Fibroblast of mammary gland (primary cell): Measurements from ENCODE around the gene DPAGT1.
"Not testable (repeated sequence)": the region's sequence is repeated elsewhere in the genome, so short reads cannot be mapped to it uniquely, and the experiment has no call there.

Experiments
- DNase-seq: peaks from one replicate; pipeline ENCODE4 v3.0.0-alpha.2; 2010; ENCODE audit warnings: low read depth
- H3K4me3 ChIP-seq: 2 replicates; pipeline ENCODE4 v1.5.1; 2011; ENCODE audit warnings: low read depth, mild to moderate bottlenecking, low read length, moderate library complexity; ENCODE audit not compliant: control insufficient read depth
- TF ChIP-seq, protein P1 (sequence below): conservative IDR thresholded peaks from 2 replicates; pipeline ENCODE4 v1.5.1; 2011; ENCODE audit warnings: low read depth, low read length, inconsistent platforms; ENCODE audit not compliant: control insufficient read depth, insufficient read depth

The DPAGT1 gene

DNA sequence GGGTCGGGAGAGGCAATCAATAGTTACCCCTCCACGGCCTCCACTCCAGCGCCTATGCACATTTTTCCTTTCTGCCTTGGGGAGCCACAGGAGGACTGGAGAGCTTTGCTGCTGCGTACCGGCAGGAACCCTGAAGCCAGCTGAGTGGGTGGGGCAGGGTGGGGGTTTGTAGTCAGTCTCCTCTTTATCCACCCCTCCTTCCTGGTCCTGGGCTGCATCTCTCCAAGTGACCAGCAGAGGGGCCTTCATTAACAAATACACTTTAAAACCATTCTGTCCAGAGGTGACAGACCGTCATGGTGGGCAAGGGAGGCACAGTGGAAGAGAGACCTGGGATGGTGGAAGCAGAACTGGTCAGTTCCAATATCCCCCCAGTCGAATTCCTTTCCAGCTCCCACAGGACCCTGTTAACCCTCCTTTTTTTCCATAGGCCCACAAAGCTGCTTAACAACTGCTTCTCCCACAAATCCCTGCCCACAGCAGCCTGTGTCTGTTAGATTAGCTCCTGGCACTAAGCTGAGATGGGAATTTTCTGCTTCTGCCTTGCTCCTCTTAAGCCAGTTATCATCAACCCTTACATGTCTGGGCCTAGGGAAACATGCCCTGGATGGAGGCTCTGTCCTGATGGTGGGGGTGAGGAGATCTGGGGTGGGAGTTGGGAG lies 43.3 kb upstream of the DPAGT1 start:
- peak; percentile 70 for DNase-seq
- TF ChIP-seq, protein P1, sequence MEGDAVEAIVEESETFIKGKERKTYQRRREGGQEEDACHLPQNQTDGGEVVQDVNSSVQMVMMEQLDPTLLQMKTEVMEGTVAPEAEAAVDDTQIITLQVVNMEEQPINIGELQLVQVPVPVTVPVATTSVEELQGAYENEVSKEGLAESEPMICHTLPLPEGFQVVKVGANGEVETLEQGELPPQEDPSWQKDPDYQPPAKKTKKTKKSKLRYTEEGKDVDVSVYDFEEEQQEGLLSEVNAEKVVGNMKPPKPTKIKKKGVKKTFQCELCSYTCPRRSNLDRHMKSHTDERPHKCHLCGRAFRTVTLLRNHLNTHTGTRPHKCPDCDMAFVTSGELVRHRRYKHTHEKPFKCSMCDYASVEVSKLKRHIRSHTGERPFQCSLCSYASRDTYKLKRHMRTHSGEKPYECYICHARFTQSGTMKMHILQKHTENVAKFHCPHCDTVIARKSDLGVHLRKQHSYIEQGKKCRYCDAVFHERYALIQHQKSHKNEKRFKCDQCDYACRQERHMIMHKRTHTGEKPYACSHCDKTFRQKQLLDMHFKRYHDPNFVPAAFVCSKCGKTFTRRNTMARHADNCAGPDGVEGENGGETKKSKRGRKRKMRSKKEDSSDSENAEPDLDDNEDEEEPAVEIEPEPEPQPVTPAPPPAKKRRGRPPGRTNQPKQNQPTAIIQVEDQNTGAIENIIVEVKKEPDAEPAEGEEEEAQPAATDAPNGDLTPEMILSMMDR = peak; percentile 56
- no peak overlapping the region for H3K4me3 ChIP-seq

DNA sequence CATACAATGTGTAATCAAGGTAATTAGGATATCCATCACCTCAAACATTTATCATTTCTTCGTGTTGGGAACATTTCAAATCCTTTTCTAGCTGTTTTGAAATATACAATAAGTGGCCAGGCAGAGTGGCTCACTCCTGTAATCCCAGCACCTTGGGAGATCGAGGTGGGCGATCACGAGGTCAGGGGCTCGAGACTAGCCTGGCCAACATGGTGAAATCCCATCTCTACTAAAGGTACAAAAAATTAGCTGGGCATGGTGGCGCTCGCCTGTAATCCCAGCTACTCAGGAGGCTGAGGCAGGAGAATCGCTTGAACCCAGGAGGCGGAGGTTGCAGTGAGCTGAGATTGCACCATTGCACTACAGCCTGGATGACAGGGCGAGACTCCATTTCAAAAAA lies 37.6 kb upstream of the DPAGT1 start:
- H3K4me3 ChIP-seq, DNase-seq: not testable (repeated sequence)

DNA sequence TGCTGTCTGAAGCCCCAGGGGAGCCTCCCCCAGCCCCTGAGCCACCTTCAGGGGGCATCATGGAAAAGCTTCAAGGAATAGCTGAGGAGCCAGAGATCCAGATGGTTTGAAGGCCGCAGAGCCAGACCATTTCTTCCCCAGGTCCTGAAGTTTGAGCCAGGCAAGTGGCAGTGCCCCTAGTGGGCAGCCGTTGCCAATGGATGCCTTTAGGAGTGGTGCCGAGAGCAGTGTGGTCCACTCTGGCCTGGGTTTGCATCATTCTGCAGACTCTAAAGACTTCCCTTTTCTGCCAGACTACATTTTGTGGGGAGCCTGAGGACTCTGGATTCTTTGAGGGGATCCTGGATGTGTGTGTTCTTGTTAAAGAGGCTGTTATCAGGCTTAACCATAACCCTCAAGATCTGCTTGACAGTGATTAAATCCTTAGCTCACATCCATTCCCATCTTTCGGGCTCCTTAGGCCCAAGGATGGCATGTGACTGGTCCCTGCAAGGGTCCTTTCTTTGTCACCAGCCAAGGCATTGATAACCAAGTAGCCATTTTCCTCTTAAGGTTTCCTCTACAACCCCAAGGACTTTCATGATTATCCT lies 32.8 kb upstream of the DPAGT1 start:
- no peak for DNase-seq
- TF ChIP-seq, protein P1 = peak; percentile 48
- H3K4me3 ChIP-seq = no peak overlapping the region

DNA sequence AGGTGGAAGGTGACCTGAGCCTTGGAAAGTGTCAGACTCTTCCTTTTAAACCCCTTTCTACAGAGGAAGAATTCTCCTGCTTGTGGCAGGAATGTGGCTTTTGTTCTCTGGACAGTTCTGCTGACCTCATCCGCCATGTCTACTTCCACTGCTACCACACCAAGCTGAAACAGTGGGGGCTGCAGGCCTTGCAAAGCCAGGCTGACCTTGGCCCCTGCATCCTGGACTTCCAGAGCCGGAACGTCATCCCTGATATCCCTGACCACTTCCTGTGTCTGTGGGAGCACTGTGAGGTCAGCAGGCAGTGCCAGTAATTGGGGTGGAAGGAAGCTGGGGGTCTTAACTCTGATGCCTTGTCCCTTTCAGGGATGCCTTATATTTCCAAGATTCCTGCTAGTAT lies 29.0 kb upstream of the DPAGT1 start:
- H3K4me3 ChIP-seq = no peak overlapping the region
- TF ChIP-seq, protein P1 = no peak
- peak; percentile 11 for DNase-seq

DNA sequence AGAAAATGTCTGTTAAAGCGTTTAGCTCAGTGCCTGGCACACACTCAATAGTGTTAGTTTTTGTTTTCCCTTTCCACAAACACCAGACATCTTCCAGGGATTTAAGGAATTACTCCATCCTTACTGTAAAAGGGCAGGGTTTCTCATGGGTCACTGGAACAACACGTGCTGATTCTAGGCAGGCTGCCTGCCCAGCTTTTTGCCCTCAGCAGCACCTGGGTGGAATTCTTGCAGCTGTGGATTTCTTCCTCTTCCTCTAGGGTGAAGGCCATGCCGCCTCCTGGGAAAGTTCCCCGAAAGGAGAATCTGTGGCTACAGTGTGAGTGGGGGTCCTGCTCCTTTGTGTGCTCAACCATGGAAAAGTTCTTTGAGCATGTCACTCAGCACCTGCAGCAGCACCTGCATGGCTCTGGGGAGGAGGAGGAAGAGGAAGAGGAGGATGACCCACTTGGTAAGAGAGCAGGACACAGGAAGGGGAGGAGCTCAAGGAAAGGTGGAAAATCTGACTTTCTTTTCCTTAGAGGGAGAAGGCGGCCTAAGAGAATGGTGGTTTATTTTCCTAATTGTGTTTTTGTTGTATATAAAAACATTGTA lies 25.1 kb upstream of the DPAGT1 start:
- no peak overlapping the region for H3K4me3 ChIP-seq
- no peak for DNase-seq
- TF ChIP-seq, protein P1 = no peak

DNA sequence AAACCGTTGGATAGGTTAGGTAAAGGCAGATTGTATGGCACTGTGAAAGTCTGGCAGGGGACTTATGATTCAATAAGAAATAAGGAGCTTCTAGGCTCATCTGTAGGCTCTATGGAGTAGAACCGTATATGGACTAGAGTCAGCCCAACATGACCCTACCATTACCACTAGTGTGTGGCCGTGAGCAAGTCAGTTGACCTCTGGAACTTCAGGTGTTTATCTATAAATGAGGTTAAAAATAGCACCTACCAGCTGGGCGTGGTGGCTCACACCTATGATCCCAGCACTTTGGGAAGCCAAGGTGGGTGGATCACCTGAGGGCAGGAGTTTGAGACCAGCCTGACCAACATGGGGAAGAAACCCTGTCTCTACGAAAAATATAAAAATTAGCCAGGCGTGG lies 24.2 kb upstream of the DPAGT1 start:
- no peak for DNase-seq
- H3K4me3 ChIP-seq = no peak overlapping the region
- TF ChIP-seq, protein P1 = no peak

DNA sequence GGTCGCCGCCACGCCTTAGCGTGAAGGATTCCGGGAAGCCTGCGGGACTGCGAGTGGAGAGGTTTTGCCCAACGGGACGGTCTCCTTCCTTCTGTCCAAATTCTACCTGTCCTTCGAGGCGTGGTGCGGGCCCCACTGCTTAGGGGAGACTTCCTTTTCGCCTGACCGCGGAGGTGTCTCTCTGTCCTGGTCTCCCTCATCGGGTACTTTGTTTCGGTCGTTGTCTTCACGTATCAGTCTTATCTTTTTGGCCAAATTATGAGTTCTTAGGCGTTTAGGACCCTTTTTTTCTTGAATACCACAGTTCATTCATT lies 20.1 kb upstream of the DPAGT1 start:
- H3K4me3 ChIP-seq = peak overlapping the region; percentile 88
- TF ChIP-seq, protein P1 = no peak
- no peak for DNase-seq
